Posterior cingulate gyrus (tissue), 11 donors: ENCODE measurements around the gene SEMA4D.

Source experiments
- DNase-seq, 10 donors: peaks; one replicate each; pipeline versions ENCODE4 v3.0.0 to v3.0.0-alpha.2; 2020 to 2021; ENCODE audit warnings: mixed read lengths in 3 of 10
- intact Hi-C: fragments of 100-400 bp; cut with DNase I; formaldehyde crosslinking; loops from one replicate; pipeline ENCODE4 v1.15.1; 2023

SEMA4D gene

DNA sequence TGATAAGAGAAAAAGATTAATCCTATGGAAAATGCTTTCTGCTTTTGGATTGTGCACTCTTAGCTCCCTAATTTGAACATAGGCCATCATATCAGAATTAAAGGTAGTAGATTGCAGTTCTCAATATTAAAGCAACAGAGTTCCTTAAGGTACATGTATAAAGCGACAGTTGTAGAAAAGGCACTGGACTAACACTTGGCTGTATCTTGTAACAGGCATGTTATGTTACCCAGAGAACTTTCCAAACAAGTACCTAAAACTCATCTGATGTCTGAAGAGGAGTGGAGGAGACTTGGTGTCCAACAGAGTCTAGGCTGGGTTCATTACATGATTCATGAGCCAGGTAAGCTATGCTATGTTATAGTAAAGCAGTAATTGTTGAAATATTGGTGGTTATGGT lies 183.0 kb downstream of the SEMA4D start:
- intact Hi-C loops = loop anchor here (10.0 kb wide), 1 partner anchor 140 kb away; the partner anchor contains the start of gene SHC3
- DNase-seq = no peak

DNA sequence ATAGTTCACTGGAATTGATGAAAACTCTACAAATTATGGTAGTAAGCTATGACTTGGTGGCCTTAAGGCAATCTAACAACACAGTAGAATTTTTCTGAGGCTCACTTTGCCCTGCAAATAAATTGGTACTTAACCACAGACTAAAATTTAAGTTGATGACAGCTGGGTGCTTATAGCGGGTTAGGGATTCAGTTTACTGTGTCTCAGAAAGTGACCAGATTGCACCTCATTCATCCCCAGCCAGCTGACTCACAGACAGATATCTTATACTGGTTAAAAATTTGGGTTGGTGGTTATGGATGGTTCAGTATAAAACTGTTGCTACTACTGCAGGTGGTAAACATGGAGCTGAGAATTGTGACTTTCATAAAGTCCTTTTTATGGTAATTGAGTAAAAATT lies 184.1 kb downstream of the SEMA4D start:
- no peak for DNase-seq
- intact Hi-C loops = loop anchor here (10.0 kb wide), 1 partner anchor 139 kb away; the partner anchor contains the start of gene SHC3

DNA sequence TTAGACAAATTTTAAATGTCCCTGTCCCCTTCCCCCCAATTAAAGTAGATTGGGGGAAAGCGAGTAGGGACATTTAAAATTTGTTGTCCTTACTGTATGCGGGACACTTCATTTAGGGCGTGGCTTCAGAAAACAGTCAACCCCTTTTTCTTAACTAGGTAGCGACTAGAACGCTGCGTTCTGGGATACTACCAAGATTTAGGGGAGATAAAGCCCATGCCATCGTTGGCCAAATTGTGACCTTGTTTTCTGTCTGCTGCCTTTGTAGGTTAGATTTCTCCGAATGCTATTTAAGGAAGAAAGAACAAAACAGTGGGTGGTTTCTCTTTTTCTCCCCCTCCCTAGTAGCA lies 185.7 kb downstream of the SEMA4D start:
- no peak for DNase-seq
- intact Hi-C loops = loop anchor here (10.0 kb wide), 1 partner anchor 137 kb away; the partner anchor contains the start of gene SHC3

DNA sequence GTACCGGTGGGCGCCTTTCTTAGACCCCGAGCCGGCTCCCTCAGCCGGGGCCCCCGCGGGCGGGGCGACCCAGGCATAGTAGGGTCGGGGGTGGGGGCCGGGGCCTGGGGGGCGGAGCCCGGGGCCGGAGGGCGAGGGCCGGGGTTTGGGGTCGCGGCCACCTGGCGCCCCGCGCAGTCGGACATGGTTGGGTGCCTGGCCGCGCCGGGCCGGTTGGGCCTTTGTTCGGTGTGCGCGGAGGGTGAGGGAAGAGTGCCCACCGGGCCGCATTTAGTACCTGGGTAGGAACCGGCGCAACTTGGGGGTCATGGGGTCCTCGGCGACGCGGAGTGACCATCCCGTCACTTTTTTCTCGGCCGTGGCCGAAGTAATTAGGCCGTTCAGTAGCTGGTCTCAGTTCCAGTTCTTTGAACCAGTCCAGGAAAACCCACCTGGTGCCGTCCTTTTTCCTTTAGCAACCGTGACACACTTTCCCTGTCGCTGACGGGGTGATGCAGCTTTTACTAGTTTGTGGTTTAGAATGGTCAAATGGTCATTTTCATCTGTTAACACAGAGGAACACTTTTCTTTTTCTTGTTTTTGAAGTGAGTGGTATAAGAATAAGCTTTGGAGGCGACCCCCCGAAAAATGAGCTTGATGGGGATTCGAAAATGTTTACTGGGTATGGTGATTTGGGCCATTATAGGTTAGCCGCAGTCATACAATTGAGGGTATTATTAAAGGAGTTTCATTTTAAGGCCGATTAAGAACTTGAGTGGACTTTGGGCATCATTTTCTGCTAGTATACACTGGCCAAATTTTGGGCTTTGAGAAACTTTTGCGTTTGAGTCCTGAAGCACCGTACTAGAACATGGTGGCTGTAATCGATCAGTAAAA lies 186.3 kb downstream of the SEMA4D start:
- DNase-seq = peak in 4 of 10 donors; percentile 7 to 80 (median 45)
- intact Hi-C loops = loop anchor here (10.0 kb wide), 1 partner anchor 137 kb away; the partner anchor contains the start of gene SHC3
